ENCODE data around the gene LCN9.

DNA sequence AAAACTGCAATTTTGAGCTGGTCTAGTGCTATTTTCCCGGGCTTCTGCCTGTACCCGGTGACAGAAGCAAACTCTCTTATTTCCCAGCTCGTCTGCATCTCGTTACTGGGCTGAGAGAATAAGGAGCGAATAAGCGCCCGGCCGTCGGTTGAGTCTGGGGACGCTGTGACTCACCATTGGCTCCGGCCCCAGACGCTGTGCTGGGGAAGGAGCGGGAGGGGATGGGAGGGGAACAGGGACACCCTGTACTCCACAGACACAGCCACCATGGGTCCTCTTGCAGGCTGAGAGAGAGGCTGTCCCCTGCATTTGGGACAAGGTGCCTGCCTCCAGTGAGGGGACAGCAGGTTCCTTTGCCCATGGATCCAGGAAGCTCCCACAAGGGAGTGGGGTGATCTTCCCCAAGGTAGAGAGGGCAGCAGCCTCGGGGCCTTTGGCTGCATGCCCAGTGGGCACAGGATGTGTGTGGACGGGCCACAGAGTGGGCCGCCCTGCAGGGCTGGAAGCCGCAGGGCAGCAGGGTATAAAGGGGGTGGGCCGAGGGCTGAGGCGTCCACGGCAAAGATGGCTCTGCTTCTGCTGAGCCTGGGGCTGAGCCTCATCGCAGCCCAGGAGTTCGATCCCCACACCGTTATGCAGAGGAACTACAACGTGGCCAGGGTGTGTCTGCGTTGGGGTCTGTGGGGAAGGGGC is at the start of gene LCN9:
- TF ChIP-seq CTCF (IDR thresholded peaks at IDR 0.05) (no peak), POLR2A (IDR thresholded peaks at IDR 0.05) (no peak)

All from adrenal gland (tissue), 5 donors.